Adipose tissue (tissue), 3 donors: ENCODE results near the gene ITGAV. TPM values are rescaled to one million over a fixed set of nuclear protein-coding genes. Genes with fewer than 3 reads are reported as not detected.

Experiments
- H3K27ac ChIP-seq: one replicate; pipeline ENCODE4 v1.5.1; 2013; ENCODE audit warnings: low read depth, low read length
- WGBS, 3 donors: extraction: QIAGEN DNeasy Blood & Tissue Kit; methylation state at CpG; one replicate each; pipeline ENCODE4 v1.1.7; 2013; 5-methylcytosine and 5-hydroxymethylcytosine counted together
- polyA plus RNA-seq, 3 donors: library from polyadenylated mRNA; stranded (reverse); fragments of 200-250 nt; gene quantifications; one replicate each; pipeline ENCODE4 v1.2.3, GENCODE V29; 2013
- donor health status: healthy with polysubstance abuse.
- donor health status: Bipolar disorder and iron deficiency.
- donor health status: healthy.

ITGAV gene
- polyA plus RNA-seq, 3 donors: 10.7 to 33.2 (median 16.6) TPM

DNA sequence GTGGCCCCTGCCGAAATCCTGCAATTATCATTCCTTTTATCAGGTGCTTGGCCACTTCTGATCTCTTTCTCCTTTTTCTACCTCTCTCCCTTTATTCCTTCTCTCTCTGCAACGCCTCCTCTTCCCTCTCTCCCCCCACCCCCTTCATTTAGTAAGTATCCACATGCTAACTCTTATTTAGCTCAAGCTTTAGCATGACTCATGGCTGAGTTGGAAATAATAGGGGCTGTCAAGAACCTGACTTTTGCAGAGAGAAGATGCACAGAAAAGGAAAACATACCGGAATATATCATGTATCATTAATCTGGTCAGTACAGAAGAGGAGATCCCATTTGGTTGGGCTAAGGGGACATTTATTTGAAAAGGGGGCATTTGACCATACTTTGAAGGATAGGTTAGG lies 137.1 kb downstream of the ITGAV start:
- WGBS, 3 donors: 85 to 95% (median 86%) methylated on average over 3 of the region's 3 CpGs
- H3K27ac ChIP-seq: no peak overlapping the region

DNA sequence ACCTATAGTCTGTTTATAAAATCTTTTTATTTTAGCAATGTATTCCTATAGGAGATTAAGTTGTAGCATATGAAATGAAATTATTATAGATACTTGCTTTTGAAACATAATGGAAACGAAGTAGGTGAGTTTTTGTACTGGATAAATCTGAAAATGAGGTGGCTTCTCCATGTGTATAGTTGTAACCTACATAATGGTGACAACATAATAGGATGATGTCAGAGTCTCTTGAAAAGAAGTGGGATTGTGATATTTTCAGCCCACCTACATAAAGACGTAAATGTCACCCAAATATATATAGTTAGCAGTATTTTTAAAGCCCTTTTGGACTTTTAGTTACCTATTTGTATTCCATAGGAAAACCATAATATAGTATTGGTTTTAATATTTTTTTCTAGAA lies 138.8 kb downstream of the ITGAV start:
- WGBS, 3 donors: 82 to 93% (median 91%) methylated on average over 2 of the region's 2 CpGs
- H3K27ac ChIP-seq: no peak overlapping the region

Other genes starting within 250 kb of the ITGAV start
- 10 to 100 TPM; 39.3 to 50.3 (median 48.8) TPM for gene ZC3H15, start 103.8 kb upstream of the ITGAV start, polyA plus RNA-seq
- 1 to 10 TPM in 2 of 3 donors, under 1 TPM in 1; 0.46 to 2.5 (median 1.2) TPM for gene FAM171B, start 104.0 kb downstream of the ITGAV start, polyA plus RNA-seq